Smooth muscle cell (in vitro differentiated cells): Measurements from ENCODE around the gene HSD11B2. TPM values are rescaled to one million over a fixed set of nuclear protein-coding genes. Genes with fewer than 3 reads are reported as not detected.

Experiments
- DNase-seq: peaks from one replicate; lab custom pipeline; 2025; ENCODE audit not compliant: unreplicated experiment; lab: John Stamatoyannopoulos, UW
- H2AFZ ChIP-seq: fragments of 200-600 bp; sonication (generic); 2 replicates; pipeline ENCODE4 v1.6.0; 2016; ENCODE audit warnings: antibody characterized with exemption, low read depth, mild to moderate bottlenecking
- H3F3A ChIP-seq: fragments of 200-600 bp; sonication (generic); 2 replicates; pipeline ENCODE4 v1.6.0; 2017; ENCODE audit warnings: antibody characterized with exemption, low read depth
- H3K27ac ChIP-seq: fragments of 200-600 bp; sonication (generic); 2 replicates; pipeline ENCODE4 v1.5.1; 2016; ENCODE audit warnings: low read depth, mild to moderate bottlenecking
- H3K27me3 ChIP-seq: fragments of 200-600 bp; sonication (generic); 2 replicates; pipeline ENCODE4 v1.6.1; 2016; ENCODE audit warnings: low read depth, mild to moderate bottlenecking
- H3K36me3 ChIP-seq: fragments of 200-600 bp; sonication (generic); 2 replicates; pipeline ENCODE4 v1.5.1; 2016; ENCODE audit warnings: low read depth
- H3K4me1 ChIP-seq: fragments of 200-600 bp; sonication (generic); 2 replicates; pipeline ENCODE4 v1.5.1; 2016; ENCODE audit warnings: low read depth
- H3K4me2 ChIP-seq: fragments of 200-600 bp; sonication (generic); 2 replicates; pipeline ENCODE4 v1.6.0; 2016; ENCODE audit warnings: mild to moderate bottlenecking
- H3K4me3 ChIP-seq: fragments of 200-600 bp; sonication (generic); 2 replicates; pipeline ENCODE4 v1.5.1; 2016; ENCODE audit warnings: mild to moderate bottlenecking
- H3K79me2 ChIP-seq: fragments of 200-600 bp; sonication (generic); 2 replicates; pipeline ENCODE4 v1.6.0; 2016; ENCODE audit warnings: low read depth, mild to moderate bottlenecking
- H3K9ac ChIP-seq: fragments of 200-600 bp; sonication (generic); 2 replicates; pipeline ENCODE4 v1.6.0; 2016; ENCODE audit warnings: low read depth
- H3K9me3 ChIP-seq: fragments of 200-600 bp; sonication (generic); replicated peaks from 2 replicates; pipeline ENCODE4 v1.5.1; 2016; ENCODE audit warnings: low read depth
- H4K20me1 ChIP-seq: fragments of 200-600 bp; sonication (generic); 2 replicates; pipeline ENCODE4 v1.6.0; 2016; ENCODE audit warnings: low read depth
- WGBS: methylation state at CpG from one replicate; pipeline ENCODE4 v1.1.7; 2016; ENCODE audit warnings: low lambda C conversion rate; 5-methylcytosine and 5-hydroxymethylcytosine counted together
- polyA plus RNA-seq: library from polyadenylated mRNA; unstranded; fragments of >200 nt; fragmentation: Nextera tagmentation; extraction: Ambion mirVana; gene quantifications from 2 replicates; pipeline ENCODE4 v1.2.1, GENCODE V29; 2016
- total RNA-seq: library from RNA; depleted of rRNA; stranded (reverse); fragments of >200 nt; gene quantifications from 2 replicates; pipeline ENCODE4 v1.2.3, GENCODE V29; 2014
- TF ChIP-seq, protein P1 (sequence below): fragments of 200-600 bp; sonication (generic); IDR thresholded peaks from 2 replicates; pipeline ENCODE4 v1.5.1; 2017; ENCODE audit warnings: borderline replicate concordance, mild to moderate bottlenecking, antibody characterized with exemption; ENCODE audit not compliant: insufficient read depth, poor library complexity, severe bottlenecking

The HSD11B2 gene
- total and polyA plus RNA-seq, 2 experiments from 2014 or later: not detected

DNA sequence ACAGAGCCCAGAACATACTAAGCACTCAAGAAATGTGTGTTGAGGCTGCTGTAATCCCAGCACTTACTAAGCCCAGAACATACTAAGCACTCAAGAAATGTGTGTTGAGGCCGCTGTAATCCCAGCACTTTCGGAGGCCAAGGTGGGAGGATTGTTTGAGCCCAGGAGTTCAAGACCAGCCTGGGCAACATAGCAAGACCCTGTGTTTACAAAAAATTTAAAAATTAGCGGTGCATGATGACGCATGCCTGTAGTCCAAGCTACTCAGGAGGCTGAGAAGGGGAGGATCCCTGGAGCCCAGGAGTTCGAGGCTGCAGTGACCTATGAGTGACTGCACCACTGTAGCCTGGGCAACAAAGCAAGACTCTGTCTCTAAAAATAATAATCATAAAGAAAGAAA, 7.9 kb upstream of the HSD11B2 start:
- Histone ChIP-seq H3K27ac (no peak overlapping the region), H3K27me3 (peaks cover 27% of the 10 kb centered on the region), H4K20me1 (no peaks in the 10 kb centered on the region), H2AFZ (no peak overlapping the region), H3K9ac (no peak overlapping the region), H3K4me1 (peaks cover 15% of the 10 kb centered on the region), H3K36me3 (no peaks in the 10 kb centered on the region), H3K4me3 (no peak overlapping the region), H3F3A (no peaks in the 10 kb centered on the region), H3K9me3 (no peaks in the 10 kb centered on the region), H3K79me2 (no peaks in the 10 kb centered on the region), H3K4me2 (no peak overlapping the region)
- DNase-seq: no peak
- TF ChIP-seq, protein P1, sequence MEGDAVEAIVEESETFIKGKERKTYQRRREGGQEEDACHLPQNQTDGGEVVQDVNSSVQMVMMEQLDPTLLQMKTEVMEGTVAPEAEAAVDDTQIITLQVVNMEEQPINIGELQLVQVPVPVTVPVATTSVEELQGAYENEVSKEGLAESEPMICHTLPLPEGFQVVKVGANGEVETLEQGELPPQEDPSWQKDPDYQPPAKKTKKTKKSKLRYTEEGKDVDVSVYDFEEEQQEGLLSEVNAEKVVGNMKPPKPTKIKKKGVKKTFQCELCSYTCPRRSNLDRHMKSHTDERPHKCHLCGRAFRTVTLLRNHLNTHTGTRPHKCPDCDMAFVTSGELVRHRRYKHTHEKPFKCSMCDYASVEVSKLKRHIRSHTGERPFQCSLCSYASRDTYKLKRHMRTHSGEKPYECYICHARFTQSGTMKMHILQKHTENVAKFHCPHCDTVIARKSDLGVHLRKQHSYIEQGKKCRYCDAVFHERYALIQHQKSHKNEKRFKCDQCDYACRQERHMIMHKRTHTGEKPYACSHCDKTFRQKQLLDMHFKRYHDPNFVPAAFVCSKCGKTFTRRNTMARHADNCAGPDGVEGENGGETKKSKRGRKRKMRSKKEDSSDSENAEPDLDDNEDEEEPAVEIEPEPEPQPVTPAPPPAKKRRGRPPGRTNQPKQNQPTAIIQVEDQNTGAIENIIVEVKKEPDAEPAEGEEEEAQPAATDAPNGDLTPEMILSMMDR: no peak
- 93% methylated on average over 5 of the region's 5 CpGs for WGBS

DNA sequence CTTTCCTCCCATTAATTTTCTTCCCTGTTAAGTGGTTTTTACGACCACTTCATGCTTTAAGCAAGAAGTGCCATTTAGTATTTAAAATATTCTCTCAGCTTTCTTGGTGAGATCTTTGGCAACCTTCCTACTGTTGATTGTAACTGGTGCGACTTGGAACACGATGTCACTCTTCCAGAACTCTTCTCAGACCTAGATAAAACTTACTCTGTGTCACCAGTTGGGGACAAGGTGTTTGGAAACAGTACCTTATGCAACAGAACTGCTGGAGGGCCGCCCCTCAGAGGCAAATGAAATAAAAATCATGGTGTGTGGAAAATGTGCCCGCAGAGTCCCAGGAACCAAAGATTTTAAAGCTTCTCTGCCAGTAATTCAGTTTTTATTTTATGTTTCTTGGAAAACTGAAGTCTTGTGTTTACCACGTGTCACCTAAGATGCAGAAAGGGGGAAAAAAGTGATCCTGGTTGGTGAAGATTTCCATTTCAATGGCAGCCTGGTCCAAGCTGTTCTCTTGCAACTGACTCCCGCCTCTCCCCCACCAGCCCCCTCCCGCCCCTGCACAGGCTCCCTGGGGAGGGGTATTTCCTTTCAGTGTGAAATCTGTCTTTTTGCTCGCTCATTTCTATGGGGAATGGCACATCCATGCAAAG, 7.2 kb upstream of the HSD11B2 start:
- TF ChIP-seq, protein P1: no peak
- no peaks in the 10 kb centered on the region for H3K79me2 ChIP-seq
- H3F3A ChIP-seq: no peaks in the 10 kb centered on the region
- peaks cover 15% of the 10 kb centered on the region for H3K4me1 ChIP-seq
- H2AFZ ChIP-seq: no peak overlapping the region
- WGBS: 28% methylated on average over 9 of the region's 9 CpGs
- peaks cover 32% of the 10 kb centered on the region for H3K27me3 ChIP-seq
- H4K20me1 ChIP-seq: no peaks in the 10 kb centered on the region
- no peak overlapping the region for H3K4me3 ChIP-seq
- H3K36me3 ChIP-seq: no peaks in the 10 kb centered on the region
- no peaks in the 10 kb centered on the region for H3K9me3 ChIP-seq
- DNase-seq: no peak
- H3K27ac ChIP-seq: no peak overlapping the region
- no peak overlapping the region for H3K9ac ChIP-seq
- no peak overlapping the region for H3K4me2 ChIP-seq

DNA sequence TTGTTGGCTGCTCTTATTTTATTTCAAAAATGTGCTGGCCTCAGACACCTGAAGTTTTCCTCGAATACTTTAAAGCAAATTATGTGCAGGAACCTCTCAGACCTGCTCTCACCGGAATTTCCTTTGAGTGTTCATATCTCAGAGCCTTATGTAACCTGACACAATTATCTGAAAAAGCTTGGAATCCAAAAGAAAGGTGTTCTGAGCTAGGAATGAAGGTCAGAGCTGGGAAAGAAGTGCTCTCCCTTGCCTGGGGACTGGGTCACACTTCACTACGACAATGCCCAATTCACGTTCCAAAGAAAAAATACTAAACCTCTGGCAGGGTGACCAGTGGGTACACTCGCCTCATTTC, 6.7 kb upstream of the HSD11B2 start:
- Histone ChIP-seq H4K20me1 (no peaks in the 10 kb centered on the region), H3K9me3 (no peaks in the 10 kb centered on the region), H3K4me1 (peaks cover 15% of the 10 kb centered on the region), H3K36me3 (no peaks in the 10 kb centered on the region), H3K4me2 (no peak overlapping the region), H3K9ac (no peak overlapping the region), H3K27me3 (peaks cover 37% of the 10 kb centered on the region), H3K79me2 (no peaks in the 10 kb centered on the region), H3K27ac (no peak overlapping the region), H2AFZ (no peak overlapping the region), H3F3A (no peaks in the 10 kb centered on the region), H3K4me3 (no peak overlapping the region)
- TF ChIP-seq, protein P1: no peak
- WGBS: 44% methylated on average over 5 of the region's 5 CpGs
- DNase-seq: no peak

DNA sequence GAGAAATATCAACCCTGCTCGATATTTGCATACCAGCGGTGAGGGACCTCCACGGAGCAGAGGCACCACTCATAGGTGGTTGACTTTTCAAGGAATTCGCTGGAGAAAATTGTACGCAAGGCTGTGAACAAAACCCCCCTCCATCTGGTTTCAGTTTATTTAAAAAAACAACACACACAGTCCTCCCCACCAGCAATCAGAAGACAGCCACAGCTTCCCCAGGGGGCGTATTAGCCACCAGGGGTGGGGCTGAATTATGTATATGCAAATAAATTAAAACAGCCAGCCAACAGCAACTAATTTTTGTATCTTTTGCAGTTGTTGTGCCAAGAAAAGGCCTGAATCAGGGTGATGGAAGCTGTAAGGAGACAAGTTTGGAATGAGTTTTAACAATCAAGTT, 5.9 kb upstream of the HSD11B2 start:
- Histone ChIP-seq H3K27me3 (peaks cover 45% of the 10 kb centered on the region), H3K4me1 (peaks cover 15% of the 10 kb centered on the region), H3K9ac (no peak overlapping the region), H3K27ac (no peak overlapping the region), H3K36me3 (no peaks in the 10 kb centered on the region), H2AFZ (no peak overlapping the region), H4K20me1 (no peaks in the 10 kb centered on the region), H3F3A (no peaks in the 10 kb centered on the region), H3K4me3 (no peak overlapping the region), H3K79me2 (no peaks in the 10 kb centered on the region), H3K4me2 (no peak overlapping the region), H3K9me3 (no peaks in the 10 kb centered on the region)
- TF ChIP-seq, protein P1: no peak
- DNase-seq: no peak
- 23% methylated on average over 6 of the region's 6 CpGs for WGBS
